Dedifferentiated amniotic fluid mesenchymal stem cell (primary cell): Measurements from ENCODE around the gene SMARCB1.

Source experiments
- DNase-seq: peaks from one replicate; pipeline ENCODE4 v3.0.0-alpha.2; 2016; ENCODE audit errors: extremely low spot score

Gene SMARCB1

GRCh38 chr22:23803001-23803819 lies 16.4 kb downstream of the SMARCB1 start:
- no peak for DNase-seq

- no peak for DNase-seq
Measured at GRCh38 chr22:23804781-23805291, 18.1 kb downstream of the SMARCB1 start.

GRCh38 chr22:23806837-23807236 lies 20.1 kb downstream of the SMARCB1 start:
- DNase-seq: no peak

GRCh38 chr22:23812378-23812777 lies 25.6 kb downstream of the SMARCB1 start:
- no peak for DNase-seq

GRCh38 chr22:23815541-23816155 lies 28.9 kb downstream of the SMARCB1 start:
- no peak for DNase-seq

- DNase-seq: no peak
Measured at GRCh38 chr22:23816156-23816976, 29.6 kb downstream of the SMARCB1 start.

GRCh38 chr22:23817146-23817545 lies 30.4 kb downstream of the SMARCB1 start:
- no peak for DNase-seq

GRCh38 chr22:23818541-23818940 lies 31.8 kb downstream of the SMARCB1 start:
- no peak for DNase-seq

GRCh38 chr22:23820748-23821211 lies 34.0 kb downstream of the SMARCB1 start:
- DNase-seq: no peak

- no peak for DNase-seq
Measured at GRCh38 chr22:23822101-23822671, 35.4 kb downstream of the SMARCB1 start.

- no peak for DNase-seq
Measured at GRCh38 chr22:23823331-23823791, 36.6 kb downstream of the SMARCB1 start.

GRCh38 chr22:23824476-23825245 lies 37.9 kb downstream of the SMARCB1 start:
- no peak for DNase-seq

- no peak for DNase-seq
Measured at GRCh38 chr22:23825246-23825905, 38.6 kb downstream of the SMARCB1 start.

- no peak for DNase-seq
Measured at GRCh38 chr22:23826510-23827350, 40.0 kb downstream of the SMARCB1 start.

- no peak for DNase-seq
Measured at GRCh38 chr22:23827351-23827995, 40.7 kb downstream of the SMARCB1 start.

GRCh38 chr22:23828800-23829680 lies 42.3 kb downstream of the SMARCB1 start:
- no peak for DNase-seq

GRCh38 chr22:23829845-23830372 lies 43.1 kb downstream of the SMARCB1 start:
- DNase-seq: peak; percentile 86

- DNase-seq: no peak
Measured at GRCh38 chr22:23831261-23831660, 44.5 kb downstream of the SMARCB1 start.
